Esophagus muscularis mucosa (tissue), 3 donors: ENCODE results near the gene AFAP1L1.

Source experiments
- CTCF ChIP-seq, 3 experiments: fragments of 200-600 bp in 2 of 3; fragments of 450-650 bp in 1 of 3; sonication (generic) in 2 of 3; IDR thresholded peaks; one replicate each; pipeline ENCODE4 v1.5.1; 2017 to 2019; ENCODE audit warnings: antibody characterized with exemption in 3 of 3, mild to moderate bottlenecking in 2 of 3, moderate library complexity in 1 of 3
- POLR2AphosphoS5 ChIP-seq, 2 donors: sonication (generic); formaldehyde crosslinking; IDR thresholded peaks; one replicate each; pipeline ENCODE4 v1.6.1; 2017; ENCODE audit warnings: antibody characterized with exemption in 2 of 2

GRCh38 chr5:149387081-149387631 is 115.5 kb downstream of the AFAP1L1 start:
- TF ChIP-seq CTCF (IDR thresholded peaks at IDR 0.05) (no peak), POLR2AphosphoS5 (IDR thresholded peaks at IDR 0.05) (peak in 1 of 2 donors; percentile 30)
